ENCODE results near the gene SDK2. TPM values are rescaled to one million over a fixed set of nuclear protein-coding genes. Genes with fewer than 3 reads are reported as not detected.

The SDK2 gene
- total RNA-seq, 1 donor from 2014 or later = 1.4 TPM

DNA sequence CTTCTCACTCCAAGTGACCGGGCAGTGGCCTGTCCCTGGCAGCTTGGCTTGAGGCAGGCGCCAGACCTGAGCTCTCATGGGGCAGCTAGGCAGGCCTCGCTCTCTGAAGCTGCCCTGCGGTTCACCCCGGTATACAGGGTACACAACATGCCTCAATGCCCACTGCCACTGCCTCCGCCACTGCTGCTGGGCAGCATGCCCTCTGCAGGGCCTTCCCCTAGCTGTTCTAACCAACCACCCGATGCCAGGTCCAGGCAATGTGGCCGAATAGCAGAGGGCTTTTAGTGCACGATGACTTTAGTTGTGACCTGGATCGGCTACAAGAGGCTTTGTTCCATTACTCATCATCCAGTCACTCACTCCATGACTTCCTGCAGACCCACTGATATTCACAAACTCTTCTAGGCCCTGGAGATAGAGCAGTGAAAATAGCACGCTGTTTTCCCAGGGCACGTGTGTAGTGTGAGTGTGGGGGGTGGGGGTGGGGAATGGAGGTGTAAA is 352.2 kb downstream of the SDK2 start:
- Histone ChIP-seq H3K27ac (peak overlapping the region; percentile 79), H3K4me3 (peak overlapping the region; percentile 1), H3K27me3 (ENCODE audit: low read depth) (no peaks in the 10 kb centered on the region), H3K36me3 (no peaks in the 10 kb centered on the region), H3K4me1 (peaks cover 76% of the 10 kb centered on the region), H3K9me3 (no peaks in the 10 kb centered on the region)
- DNase-seq (no peak), ATAC-seq (peak in 1 of 2 donors; percentile 31)
- intact Hi-C loops (cut with DNase I) = no loop called here
- TF ChIP-seq, protein P1, sequence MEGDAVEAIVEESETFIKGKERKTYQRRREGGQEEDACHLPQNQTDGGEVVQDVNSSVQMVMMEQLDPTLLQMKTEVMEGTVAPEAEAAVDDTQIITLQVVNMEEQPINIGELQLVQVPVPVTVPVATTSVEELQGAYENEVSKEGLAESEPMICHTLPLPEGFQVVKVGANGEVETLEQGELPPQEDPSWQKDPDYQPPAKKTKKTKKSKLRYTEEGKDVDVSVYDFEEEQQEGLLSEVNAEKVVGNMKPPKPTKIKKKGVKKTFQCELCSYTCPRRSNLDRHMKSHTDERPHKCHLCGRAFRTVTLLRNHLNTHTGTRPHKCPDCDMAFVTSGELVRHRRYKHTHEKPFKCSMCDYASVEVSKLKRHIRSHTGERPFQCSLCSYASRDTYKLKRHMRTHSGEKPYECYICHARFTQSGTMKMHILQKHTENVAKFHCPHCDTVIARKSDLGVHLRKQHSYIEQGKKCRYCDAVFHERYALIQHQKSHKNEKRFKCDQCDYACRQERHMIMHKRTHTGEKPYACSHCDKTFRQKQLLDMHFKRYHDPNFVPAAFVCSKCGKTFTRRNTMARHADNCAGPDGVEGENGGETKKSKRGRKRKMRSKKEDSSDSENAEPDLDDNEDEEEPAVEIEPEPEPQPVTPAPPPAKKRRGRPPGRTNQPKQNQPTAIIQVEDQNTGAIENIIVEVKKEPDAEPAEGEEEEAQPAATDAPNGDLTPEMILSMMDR (IDR thresholded peaks at IDR 0.05) = no peak

GRCh38 chr17:73291260-73291801 is 352.9 kb downstream of the SDK2 start:
- H3K9me3 ChIP-seq = no peaks in the 10 kb centered on the region
- H3K27me3 ChIP-seq (ENCODE audit: low read depth) = no peaks in the 10 kb centered on the region
- peaks cover 3% of the 10 kb centered on the region for H3K36me3 ChIP-seq
- peaks cover 81% of the 10 kb centered on the region for H3K4me1 ChIP-seq
- intact Hi-C loops (cut with DNase I) = no loop called here
- TF ChIP-seq, protein P1 (IDR thresholded peaks at IDR 0.05) = no peak
- peak overlapping the region; percentile 79 for H3K27ac ChIP-seq
- H3K4me3 ChIP-seq = peak overlapping the region; percentile 1
- peak; percentile 85 for DNase-seq
- peak; percentile 81 to 87 for ATAC-seq

- Histone ChIP-seq H3K4me3 (no peak overlapping the region), H3K27ac (peak overlapping the region; percentile 79), H3K36me3 (peaks cover 10% of the 10 kb centered on the region), H3K9me3 (no peaks in the 10 kb centered on the region), H3K4me1 (peaks cover 81% of the 10 kb centered on the region), H3K27me3 (ENCODE audit: low read depth) (no peaks in the 10 kb centered on the region)
- intact Hi-C loops (cut with DNase I) = no loop called here
- DNase-seq (no peak), ATAC-seq (no peak)
- TF ChIP-seq, protein P1 (IDR thresholded peaks at IDR 0.05) = no peak
Observed at GRCh38 chr17:73290399-73291259, 353.6 kb downstream of the SDK2 start.

GRCh38 chr17:73289549-73290254 is 354.5 kb downstream of the SDK2 start:
- TF ChIP-seq, protein P1 (IDR thresholded peaks at IDR 0.05) = no peak
- Histone ChIP-seq H3K4me3 (no peak overlapping the region), H3K9me3 (no peaks in the 10 kb centered on the region), H3K36me3 (peaks cover 19% of the 10 kb centered on the region), H3K27me3 (ENCODE audit: low read depth) (no peaks in the 10 kb centered on the region), H3K4me1 (peaks cover 81% of the 10 kb centered on the region), H3K27ac (peak overlapping the region; percentile 49)
- intact Hi-C loops (cut with DNase I) = no loop called here
- ATAC-seq (no peak), DNase-seq (no peak)

DNA sequence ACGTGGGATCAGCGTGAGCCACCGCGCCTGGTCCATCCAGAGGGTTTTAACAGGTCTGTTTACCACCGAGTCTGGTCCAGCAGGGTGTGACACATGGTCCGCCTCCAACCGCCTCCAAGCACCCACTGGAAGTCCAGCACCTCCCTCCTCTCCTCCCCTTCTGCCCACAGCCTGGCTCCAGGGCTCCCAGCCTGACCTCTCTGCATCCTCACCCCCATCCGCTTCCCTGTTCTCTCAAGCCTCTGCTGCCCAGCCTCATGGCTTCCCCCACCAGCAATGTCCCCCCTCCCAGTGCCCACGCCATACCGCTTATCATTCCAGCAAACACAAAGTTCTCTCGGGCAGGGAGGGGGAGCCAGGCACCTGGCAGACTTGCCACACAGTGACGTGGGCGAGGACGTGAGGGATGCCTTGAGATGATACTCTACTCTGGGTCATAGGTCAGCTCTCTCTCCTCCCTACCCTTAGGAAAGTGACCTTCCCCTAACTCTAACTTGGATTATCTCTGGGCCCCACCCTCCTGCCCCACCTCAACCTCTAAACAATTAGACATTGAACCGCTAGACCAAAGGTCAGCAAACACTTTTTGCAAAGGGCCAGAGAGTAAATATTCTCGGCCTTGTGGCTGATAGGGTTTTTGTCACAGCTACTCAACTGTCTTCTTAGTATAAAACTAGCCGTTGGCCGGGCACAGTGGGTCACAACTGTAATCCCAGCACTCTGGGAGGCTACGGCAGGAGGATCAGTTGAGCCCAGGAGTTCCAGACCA is 355.5 kb downstream of the SDK2 start:
- intact Hi-C loops (cut with DNase I) = no loop called here
- peak; percentile 64 for DNase-seq
- Histone ChIP-seq H3K27ac (peak overlapping the region; percentile 49), H3K36me3 (peaks cover 29% of the 10 kb centered on the region), H3K9me3 (no peaks in the 10 kb centered on the region), H3K4me3 (no peak overlapping the region), H3K27me3 (ENCODE audit: low read depth) (no peaks in the 10 kb centered on the region), H3K4me1 (peaks cover 72% of the 10 kb centered on the region)
- TF ChIP-seq, protein P1 (IDR thresholded peaks at IDR 0.05) = no peak
- ATAC-seq = peak; percentile 62 to 76
